AG09309 (cell line): ENCODE measurements around the gene BIRC3.

Experiments
- DNase-seq: peaks from one replicate; pipeline ENCODE4 v3.0.0-alpha.2; 2010; ENCODE audit warnings: low read depth
- H3K4me3 ChIP-seq: 2 replicates; pipeline ENCODE4 v1.5.1; 2011; ENCODE audit warnings: mild to moderate bottlenecking, low read depth, low read length, moderate library complexity; ENCODE audit not compliant: control insufficient read depth
- TF ChIP-seq, protein P1 (sequence below): IDR thresholded peaks from 2 replicates; pipeline ENCODE4 v1.5.1; 2011; ENCODE audit warnings: mild to moderate bottlenecking, low read depth, low read length, inconsistent platforms; ENCODE audit not compliant: insufficient read depth, control insufficient read depth; ENCODE audit errors: missing control alignments

BIRC3 gene

DNA sequence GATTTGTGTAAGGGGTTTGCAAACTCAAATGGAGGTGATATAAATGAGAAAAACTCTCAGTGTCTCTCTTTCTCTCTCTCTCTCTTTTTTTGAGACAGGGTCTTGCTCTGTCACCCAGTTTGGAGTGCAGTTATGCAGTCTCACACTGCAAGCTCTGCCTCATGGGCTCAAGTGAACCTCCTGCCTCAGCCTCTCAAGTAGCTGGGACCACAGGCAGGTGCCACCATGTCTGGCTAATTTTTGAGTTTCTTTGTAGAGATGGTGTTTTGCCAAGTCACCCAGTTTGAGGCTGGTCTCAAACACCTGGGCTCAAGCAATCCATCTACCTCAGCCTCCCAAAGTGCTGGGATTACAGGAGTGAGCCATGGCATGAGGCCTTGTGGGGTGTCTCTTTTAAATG, 2.9 kb downstream of the BIRC3 start:
- no peak for DNase-seq
- TF ChIP-seq, protein P1, sequence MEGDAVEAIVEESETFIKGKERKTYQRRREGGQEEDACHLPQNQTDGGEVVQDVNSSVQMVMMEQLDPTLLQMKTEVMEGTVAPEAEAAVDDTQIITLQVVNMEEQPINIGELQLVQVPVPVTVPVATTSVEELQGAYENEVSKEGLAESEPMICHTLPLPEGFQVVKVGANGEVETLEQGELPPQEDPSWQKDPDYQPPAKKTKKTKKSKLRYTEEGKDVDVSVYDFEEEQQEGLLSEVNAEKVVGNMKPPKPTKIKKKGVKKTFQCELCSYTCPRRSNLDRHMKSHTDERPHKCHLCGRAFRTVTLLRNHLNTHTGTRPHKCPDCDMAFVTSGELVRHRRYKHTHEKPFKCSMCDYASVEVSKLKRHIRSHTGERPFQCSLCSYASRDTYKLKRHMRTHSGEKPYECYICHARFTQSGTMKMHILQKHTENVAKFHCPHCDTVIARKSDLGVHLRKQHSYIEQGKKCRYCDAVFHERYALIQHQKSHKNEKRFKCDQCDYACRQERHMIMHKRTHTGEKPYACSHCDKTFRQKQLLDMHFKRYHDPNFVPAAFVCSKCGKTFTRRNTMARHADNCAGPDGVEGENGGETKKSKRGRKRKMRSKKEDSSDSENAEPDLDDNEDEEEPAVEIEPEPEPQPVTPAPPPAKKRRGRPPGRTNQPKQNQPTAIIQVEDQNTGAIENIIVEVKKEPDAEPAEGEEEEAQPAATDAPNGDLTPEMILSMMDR: no peak
- H3K4me3 ChIP-seq: no peak overlapping the region

DNA sequence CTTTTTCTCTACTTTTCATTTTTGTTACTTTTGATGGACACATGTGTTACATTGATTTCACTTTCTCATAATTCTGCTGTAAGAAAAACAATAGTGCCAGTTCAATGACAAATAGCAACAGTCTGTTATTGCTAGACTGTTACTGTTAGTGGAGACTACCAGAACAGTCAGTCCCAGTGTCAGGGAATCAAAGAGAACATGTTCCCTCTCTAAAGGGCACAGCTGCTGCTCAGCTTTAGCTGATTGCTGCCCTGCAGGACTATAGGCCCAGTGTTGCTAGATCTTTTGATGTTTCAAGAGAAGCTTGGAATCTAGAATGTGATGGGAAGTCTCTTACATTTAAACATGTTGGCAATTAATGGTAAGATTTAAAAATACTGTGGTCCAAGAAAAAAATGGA, 3.4 kb downstream of the BIRC3 start:
- no peak for DNase-seq
- TF ChIP-seq, protein P1: no peak
- H3K4me3 ChIP-seq: no peak overlapping the region

DNA sequence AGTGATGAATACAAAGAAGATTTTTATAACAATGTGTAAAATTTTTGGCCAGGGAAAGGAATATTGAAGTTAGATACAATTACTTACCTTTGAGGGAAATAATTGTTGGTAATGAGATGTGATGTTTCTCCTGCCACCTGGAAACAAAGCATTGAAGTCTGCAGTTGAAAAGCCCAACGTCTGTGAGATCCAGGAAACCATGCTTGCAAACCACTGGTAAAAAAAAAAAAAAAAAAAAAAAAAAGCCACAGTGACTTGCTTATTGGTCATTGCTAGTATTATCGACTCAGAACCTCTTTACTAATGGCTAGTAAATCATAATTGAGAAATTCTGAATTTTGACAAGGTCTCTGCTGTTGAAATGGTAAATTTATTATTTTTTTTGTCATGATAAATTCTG, 5.3 kb downstream of the BIRC3 start:
- no peak overlapping the region for H3K4me3 ChIP-seq
- TF ChIP-seq, protein P1: no peak
- DNase-seq: no peak

DNA sequence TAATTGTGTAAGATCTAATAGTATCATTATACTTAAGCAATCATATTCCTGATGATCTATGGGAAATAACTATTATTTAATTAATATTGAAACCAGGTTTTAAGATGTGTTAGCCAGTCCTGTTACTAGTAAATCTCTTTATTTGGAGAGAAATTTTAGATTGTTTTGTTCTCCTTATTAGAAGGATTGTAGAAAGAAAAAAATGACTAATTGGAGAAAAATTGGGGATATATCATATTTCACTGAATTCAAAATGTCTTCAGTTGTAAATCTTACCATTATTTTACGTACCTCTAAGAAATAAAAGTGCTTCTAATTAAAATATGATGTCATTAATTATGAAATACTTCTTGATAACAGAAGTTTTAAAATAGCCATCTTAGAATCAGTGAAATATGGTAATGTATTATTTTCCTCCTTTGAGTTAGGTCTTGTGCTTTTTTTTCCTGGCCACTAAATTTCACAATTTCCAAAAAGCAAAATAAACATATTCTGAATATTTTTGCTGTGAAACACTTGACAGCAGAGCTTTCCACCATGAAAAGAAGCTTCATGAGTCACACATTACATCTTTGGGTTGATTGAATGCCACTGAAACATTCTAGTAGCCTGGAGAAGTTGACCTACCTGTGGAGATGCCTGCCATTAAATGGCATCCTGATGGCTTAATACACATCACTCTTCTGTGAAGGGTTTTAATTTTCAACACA, 6.4 kb downstream of the BIRC3 start:
- TF ChIP-seq, protein P1: no peak
- no peak overlapping the region for H3K4me3 ChIP-seq
- no peak for DNase-seq

DNA sequence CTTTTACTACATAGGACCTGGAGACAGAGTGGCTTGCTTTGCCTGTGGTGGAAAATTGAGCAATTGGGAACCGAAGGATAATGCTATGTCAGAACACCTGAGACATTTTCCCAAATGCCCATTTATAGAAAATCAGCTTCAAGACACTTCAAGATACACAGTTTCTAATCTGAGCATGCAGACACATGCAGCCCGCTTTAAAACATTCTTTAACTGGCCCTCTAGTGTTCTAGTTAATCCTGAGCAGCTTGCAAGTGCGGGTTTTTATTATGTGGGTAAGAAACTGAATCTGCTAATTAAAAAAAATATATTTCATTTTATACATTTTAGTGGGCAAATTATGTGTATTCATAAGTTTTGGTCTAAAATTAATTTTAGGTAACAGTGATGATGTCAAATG, 7.8 kb downstream of the BIRC3 start:
- no peak for DNase-seq
- TF ChIP-seq, protein P1: no peak
- H3K4me3 ChIP-seq: no peak overlapping the region

DNA sequence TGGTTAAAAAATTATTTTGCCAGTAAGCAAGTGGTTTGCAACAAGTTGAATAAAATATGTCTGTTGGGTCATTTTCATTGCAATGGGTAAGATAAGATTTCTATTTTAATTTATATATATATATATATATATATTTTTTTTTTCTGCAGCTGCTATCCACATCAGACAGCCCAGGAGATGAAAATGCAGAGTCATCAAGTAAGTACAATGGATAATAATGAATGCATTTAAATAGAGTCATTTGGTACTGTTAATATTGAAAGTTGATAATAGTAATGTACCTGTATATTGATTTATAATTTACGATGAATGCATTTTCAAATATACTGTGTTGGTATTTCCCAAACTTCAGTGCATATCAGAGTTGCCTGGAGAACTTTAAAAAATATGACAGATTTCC, 11.5 kb downstream of the BIRC3 start:
- no peak overlapping the region for H3K4me3 ChIP-seq
- DNase-seq: no peak
- TF ChIP-seq, protein P1: no peak
